ENCODE measurements around the gene CLEC1B.
"Not testable (repeated sequence)": the region's sequence is repeated elsewhere in the genome, so short reads cannot be mapped to it uniquely, and the experiment has no call there.

The CLEC1B gene

DNA sequence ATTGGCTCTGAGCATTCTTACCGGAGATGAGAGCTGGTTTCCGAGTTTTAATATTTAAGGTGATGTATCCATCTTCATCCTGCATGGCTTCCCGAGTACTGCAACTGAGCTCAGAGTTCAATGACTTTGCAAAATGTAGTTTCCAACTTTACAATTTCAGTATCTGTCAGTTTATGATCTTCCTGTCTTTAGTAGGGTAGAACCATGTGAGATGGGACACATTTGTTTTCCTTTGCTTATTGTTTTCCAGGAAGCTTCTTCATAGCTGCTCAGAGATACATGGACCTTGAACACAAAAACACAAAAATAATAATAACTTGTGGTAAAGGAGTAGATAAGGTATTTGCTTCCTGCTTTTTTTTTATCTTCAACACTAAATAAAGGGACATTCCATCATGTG lies at the start of gene CLEC1B:
TSS of gene CLEC1B (minus strand) at position 106 of the 400 bp plus-strand sequence. CDS start at position 85, 21 bp downstream.
- DNase-seq, result no peak

DNA sequence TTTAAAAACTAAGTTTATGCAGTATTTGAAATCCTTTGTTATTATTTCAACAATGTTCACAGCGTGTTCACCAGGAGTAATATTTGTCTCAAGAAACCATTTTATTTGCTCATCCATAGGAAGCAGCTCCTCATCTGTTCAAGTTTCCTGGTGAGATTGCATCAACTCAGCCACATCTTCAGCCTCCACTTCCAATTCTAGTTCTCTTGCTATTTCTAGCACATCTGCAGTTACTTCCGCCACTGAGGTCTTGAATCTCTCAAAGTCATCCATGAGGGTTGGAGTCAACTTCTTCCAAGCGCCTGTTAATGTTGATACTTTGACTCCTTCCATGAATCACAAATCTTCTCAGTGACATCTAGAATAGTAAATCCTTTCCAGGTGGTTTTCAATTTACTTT lies 49.6 kb upstream of the CLEC1B start:
- DNase-seq, result no peak

DNA sequence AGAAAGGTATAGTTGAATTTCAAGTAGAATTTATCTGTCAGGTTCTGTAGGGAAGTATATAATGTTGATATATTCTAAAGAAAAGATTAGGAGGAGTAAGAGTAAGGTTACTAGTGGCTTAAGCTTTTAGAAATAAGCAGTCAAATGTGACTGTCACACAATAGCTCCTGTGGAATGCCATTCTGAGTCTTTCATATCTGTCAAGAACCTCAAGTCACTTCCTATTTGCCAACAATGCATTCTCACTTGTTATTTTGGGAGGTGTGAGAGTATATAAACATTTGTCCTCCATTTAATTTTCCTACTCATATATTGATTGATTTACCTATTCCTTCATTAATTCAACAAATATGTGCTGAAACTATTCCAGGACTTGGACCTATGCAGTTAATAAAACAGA lies 43.2 kb upstream of the CLEC1B start:
- no peak for DNase-seq

DNA sequence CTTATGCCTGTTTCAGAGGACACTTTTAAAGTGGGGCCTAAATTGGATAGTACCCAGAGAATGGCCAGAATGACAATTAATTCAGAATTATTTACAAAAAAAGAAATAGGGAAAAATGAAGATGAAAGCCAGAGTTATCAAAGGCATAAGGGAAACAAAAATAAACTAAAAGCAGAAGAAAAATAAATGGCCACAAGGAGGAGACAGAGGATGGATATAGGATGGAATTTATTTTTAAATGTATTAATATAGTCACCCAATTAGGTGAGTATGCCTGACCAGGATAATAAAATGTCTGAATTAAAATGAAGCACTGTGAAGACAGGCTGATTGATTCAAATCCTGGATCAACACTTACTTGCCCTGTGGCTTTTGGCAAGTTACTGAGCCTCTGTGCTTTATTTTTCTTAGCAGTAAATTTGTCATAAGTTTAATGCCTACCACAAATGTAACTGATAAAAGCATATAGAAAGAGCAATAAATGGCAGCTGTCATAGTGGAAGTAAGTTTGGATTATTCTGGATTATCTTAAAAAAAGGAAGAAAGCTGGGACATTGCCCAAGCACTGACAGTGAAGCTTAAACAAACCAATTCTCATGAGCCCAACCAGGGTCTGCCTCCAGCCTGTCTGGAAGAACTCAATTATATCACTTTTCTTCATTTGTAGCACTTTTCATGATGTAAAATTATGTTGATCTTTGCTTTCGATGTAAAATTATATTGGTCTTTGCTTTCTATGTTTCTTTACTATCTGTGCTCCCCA lies 35.0 kb upstream of the CLEC1B start:
- DNase-seq, result no peak

DNA sequence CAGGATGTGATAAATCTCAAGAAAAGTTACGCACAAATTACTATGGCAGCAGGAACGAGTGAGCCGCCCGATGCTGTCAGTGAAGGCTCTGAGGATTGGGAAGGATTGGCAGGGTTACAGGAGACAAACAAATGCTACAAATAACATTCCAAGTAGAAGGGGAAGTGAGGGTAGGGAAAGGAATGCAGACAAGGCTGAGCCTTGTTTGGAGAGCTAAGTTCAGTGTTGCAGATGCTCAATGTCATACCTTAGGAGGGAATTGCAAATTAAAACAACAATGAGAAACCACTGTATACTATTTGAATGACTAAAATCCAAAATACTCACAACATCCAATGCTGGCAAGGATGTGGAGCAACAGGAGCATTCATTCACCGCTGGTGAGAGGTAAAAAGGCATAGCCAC lies 32.9 kb upstream of the CLEC1B start:
- DNase-seq, result no peak

DNA sequence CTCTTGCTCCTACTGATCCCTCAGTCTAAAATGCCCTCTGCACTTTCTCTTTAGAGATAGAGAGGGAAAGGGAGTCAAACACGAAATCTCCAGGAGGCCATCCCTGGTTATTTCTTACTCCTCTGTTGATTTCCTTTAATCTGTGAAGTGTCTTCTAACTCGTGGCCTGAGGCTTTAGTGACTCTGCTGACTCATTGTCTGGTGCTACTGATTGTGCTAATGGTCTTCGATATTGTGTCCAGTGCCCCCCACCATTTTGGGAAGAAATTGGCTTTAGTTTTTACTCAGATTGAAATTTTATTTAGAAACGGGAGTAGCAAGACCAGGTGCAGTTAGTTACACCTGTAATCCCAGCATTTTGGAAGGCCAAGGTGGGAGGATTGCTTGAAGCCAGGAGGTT lies 32.4 kb upstream of the CLEC1B start:
- DNase-seq, result no peak

DNA sequence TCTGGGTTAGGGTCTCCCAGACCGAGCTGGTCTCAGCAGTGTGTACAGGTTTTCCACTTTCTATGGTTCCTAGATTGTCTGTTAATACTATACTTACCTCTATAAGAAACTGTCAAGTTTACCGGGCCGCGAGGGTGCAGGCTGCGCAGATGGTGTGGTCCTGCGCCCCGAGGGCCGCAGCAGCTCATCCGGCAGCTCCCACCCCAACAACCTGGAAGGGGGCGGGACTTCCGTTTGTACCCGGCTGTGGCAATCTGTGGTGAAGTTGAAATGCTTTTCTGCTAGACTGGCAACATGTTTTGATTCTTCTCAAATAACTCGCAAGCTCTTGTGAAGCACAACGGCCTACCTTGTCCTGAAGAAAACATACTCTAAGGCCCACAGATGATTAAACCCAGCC lies 31.5 kb upstream of the CLEC1B start, which contains the start of gene CLEC9A:
TSS of gene CLEC9A (plus strand) at position 237 of the 400 bp plus-strand sequence. CDS start 22,006 bp downstream, outside the sequence.
- DNase-seq, result no peak

DNA sequence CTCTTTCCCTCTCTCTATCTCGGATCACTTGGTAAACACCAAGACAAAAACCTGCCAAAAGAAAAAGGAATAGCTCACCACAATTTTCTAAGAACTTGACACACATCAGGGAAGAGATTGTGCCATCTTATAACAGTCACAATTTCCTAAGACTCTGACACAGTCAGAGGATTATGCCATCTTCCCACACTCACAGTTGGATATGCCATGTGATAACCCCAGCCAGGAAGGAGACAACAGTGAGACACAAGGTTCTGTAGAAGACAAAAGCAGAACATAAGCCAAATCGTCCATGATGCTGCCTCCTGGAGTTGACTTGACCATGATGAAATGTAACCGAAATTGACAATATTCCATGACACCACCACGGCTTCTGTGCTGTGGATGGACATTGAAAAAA lies 28.8 kb upstream of the CLEC1B start:
- no peak for DNase-seq

DNA sequence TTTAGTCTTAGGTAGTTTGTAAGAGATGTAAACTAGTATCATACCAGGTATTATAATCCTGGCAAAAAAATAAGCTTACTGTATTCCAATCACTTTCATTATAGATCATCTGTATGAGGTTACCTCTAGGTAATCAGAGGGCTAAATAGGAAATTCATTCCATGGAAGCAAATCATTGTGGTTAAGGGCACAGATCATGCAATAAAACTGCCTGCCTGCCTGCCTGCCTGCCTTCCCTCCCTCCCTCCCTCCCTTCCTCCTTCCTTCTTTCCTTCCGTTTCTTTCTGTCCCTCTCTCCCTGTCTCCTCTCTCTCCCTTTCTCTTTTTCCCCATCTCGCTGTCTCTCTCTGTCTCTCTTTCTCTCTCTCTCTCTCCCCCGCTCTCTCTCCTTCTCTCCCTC lies 28.4 kb upstream of the CLEC1B start:
- DNase-seq, result no peak

DNA sequence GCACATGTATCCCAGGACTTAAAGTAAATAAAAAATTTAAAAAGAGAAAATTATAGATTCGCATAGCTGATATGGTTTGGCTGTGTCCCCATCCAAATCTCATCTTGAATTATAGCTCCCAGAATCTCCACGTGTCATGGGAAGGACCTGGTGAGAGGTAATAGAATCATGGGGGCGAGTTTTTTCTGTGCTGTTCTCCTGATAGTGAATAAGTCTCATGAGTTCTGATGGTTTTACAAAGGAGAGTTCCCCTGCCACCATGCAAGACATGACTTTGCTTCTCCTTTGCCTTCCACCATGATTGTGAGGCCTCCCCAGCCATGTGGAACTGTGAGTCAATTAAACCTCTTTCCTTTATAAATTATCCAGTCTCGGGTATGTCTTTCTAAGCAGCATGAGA lies 27.7 kb upstream of the CLEC1B start:
- not testable (repeated sequence) for DNase-seq

DNA sequence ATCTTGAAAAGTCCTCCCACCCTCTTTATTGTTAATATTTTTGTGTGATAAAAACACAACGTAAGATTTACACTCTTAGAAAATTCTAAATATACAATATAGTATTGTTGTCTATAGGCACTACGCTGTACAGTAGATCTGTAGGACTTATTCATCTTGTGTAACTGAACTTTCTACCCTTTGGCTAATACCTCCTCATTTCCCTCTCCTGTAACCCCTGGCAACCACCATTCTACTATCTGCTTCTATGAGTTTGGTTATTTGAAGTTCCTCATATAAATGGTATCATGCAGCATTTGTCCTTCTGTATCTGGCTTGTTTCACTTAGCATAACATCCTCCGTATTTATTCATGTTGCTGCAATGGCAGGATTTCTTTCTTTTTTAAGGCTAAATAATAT lies 26.3 kb upstream of the CLEC1B start:
- DNase-seq, result no peak

DNA sequence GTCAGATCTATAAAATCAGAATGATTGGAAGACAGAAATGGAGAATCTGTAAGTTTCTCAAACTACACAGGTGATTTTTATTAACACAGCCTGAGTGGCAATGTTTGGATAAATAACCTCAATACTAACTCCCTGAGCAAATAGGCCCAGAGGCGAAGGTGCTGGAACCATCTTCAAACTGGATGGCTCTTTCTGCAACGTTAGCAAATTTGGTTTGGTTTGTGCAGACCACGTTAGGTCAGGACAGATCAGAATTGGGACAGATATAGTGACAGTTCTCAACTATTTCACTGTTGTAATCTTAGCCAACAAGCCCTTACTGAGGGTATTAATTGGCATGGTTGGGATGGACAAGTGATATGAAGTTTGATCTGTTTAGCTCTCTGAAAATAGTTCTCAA lies 22.4 kb upstream of the CLEC1B start:
- DNase-seq, result no peak

DNA sequence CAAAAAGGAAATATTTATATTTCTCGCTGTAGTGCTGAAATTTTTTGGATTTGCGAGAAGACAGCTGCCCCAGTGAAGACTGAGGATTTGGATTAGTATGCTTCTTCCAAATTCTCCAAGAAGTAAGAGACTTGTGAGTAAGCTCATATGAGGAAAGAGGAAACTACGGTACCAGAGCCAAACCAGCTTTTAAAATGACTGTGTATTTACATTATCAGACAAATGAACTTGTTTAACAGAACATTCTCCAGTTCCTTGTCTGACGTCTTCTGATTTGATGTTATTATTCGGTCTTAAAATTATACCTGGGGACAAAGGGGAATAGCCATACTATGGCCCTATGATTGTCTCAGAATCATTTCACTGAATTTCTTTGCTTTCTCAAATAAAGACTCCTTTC lies 19.5 kb upstream of the CLEC1B start:
- no peak for DNase-seq

DNA sequence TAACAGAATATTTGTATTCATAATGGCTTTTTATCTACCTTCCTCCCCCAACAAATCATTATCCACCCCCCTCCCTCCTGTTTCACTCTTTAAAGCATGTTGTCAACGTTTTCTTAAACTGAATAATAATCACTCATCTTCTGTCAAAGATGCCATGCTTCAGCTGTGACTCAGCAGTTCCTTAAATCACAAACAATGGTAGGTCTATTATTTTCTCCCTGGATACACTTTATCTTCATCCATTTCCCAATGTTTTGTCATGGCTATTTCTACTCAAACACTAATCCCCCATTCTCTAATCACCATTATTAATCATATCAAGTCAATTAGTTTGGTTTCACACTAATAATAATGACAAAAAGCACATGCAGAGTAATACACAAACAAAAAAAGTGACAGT lies 18.0 kb upstream of the CLEC1B start:
- DNase-seq, result no peak

DNA sequence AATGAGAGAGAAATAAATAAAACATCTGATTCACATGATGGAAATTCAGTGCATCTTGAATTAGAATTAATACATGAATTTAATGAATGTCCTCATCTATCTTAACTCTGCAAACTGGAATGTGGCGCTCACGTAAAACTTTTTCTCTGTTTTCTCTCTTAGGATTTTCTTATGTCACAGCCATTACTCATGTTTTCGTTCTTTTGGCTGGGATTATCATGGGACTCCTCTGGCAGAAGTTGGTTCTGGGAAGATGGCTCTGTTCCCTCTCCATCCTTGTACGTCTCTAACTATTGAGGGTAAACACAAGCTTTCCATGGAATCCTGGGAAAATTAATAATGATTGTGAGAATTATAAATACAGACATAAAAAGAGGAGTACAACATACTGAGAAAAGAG lies 16.5 kb upstream of the CLEC1B start:
- DNase-seq, result no peak

DNA sequence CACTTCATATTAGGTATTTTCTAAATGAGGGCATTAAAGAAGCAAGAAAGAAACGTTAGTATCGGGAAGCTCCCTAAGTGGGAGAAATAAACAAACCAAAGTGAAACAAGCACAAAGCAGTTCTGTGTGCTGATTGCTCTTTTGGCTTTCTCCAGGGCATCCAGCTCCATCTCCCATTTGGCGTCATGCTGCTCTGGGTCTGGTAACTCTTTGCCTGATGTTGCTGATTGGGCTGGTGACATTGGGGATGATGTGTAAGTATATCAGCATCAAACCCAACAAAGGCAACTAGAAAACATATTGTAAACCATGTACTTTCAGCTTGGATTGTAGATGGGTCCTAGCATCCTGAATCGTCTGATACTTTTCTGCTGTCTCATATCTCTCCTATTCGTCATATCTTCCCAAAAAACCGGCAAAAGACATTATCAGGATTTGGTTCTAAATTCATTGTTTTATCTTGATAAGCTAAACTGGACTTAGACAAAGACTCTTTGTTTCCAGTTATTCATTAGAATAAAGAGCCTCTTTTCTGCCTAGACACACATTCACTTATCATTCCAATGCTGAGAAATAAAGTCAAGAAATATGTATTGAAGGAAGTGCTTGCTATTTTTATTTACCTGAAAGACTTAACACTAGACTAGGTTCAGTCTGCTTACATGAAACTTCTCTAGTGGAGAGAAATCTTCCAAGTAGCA lies 13.9 kb upstream of the CLEC1B start:
- no peak for DNase-seq

DNA sequence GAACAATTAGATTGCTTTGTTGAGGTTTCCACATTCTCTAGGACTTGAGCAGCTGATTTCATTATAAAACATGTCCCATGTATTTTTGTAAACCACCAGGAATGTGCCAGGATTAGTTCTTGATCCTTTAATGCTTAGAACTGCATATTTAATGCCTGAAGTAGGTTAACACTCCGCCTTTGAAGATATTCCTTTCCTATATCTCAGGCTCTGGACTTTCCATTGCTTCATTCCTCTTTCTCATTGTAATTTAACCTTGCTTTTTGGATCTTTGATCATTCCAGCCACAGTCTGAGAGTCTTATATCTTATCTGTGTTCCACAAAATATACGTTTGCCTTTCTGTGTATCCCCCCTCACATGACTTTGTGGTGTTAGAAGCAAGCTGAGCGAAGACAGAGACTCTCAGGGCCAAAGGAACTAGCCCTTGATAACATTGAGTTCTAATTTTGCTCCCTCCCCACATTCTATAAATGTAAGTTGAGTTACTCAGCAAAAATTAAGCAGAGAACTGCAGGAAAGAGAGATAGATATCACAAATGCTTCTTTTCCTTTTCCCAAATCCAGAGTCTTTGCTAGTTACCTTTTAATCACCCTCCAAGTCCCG lies 2.4 kb upstream of the CLEC1B start:
- DNase-seq, result no peak

DNA sequence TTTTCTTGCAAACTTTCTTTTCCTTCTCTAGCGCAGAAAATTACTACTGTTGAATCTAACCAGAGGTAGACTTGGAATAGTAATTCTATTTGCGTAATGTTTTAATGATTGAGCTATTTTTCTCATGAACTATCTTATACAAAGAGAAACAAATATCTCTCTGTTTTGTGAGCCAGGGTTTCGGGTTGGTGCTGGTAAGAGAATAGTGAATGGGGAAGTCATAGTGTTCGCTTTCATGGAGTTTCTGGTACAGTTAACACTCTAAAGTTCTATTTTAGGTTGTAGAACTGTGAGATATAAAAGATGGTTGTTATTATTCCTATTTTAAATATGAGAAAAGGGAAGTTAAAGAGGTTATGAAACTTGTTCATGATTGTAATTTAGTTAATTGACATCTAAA lies 6.6 kb downstream of the CLEC1B start:
- DNase-seq, result no peak

DNA sequence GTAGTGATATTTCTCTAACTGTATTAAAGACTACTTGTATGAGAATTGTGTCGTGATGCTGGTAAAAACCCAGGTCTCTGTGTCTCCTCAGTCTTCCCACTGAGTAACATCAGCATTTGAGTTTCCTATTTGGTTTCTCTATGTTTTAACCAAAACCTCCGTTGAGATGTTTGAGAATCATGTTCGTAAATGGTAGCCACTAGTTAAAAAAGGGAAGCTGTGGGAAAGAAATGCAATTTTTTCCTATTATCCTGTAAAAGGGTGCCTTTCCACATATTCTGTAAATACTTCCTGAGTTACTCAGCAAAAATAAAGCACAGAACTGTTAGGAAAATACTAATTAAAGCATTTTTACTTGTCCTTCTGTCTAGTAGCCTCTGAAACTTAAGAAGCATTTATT lies 7.0 kb downstream of the CLEC1B start:
- no peak for DNase-seq

DNA sequence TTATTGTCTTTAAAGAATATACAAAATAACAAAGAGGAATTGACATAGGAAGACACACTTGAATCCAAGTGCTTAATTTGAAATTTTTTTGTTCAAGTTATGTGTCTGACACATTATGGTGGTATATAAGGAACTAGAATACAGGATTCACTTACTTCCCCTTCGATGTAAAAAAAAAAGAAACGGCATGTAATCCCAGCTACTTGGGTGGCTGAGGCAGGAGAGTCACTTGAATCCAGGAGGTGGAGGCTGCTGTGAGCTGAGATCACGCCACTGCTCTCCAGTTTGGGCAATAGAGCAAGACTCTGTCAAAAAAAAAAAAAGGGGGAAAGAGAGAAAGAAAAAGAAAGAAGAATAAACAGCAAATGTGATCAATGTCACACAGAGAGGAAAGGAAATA lies 18.8 kb downstream of the CLEC1B start:
- DNase-seq, result no peak

DNA sequence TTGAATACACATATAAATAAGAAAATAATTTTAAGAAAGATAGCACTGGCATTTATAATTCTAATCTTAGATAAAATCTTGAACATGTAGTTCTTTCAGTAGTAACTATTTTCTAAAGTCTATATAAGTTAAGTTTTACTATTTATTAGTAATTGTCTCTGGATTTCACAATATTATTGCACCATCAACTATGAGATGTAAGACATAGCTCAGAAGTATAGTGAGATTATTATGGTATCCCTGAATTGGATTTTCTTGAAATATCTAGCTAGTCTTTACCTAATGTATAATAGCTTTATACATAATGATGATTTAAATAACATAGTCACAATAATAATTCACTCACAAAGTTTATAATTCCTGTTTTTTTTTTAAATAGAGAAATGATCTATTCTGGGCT lies 21.0 kb downstream of the CLEC1B start:
- DNase-seq, result no peak

DNA sequence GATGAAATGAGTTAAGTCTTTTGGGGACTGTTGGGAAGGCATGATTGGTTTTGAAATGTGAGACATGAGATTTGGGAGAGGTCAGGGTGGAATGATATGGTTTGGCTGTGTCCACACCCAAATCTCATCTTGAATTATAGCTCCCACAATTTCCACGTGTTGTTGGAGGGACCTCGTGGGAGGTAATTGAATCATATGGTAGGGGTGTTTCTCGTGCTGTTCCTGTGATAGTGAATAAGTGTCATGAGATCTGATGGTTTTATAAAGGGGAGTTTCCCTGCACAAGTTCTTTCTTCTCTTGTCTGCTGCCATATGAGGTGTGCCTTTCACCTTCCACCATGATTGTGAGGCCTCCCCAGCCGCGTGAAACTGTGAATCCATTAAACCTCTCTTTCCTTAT lies 22.3 kb downstream of the CLEC1B start:
- DNase-seq, result not testable (repeated sequence)

DNA sequence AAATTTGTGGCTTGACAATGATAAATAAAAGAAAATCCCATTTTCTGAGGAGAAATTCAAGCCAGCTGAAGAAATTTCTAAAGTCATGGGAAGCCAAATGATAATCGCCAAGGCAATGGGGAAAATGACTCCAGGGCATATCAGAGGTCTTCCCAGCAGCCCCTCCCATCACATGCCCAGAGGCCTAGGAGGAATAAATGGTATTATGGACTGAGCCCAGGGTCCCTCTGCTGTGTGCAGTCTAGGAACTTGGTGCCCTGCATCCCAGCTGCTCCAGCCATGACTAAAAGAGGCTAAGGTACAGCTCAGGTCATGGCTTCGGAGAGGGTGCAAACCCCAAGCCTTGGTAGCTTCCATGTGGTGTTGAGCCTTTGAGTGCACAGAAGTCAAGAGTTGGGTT lies 23.3 kb downstream of the CLEC1B start:
- DNase-seq, result no peak

DNA sequence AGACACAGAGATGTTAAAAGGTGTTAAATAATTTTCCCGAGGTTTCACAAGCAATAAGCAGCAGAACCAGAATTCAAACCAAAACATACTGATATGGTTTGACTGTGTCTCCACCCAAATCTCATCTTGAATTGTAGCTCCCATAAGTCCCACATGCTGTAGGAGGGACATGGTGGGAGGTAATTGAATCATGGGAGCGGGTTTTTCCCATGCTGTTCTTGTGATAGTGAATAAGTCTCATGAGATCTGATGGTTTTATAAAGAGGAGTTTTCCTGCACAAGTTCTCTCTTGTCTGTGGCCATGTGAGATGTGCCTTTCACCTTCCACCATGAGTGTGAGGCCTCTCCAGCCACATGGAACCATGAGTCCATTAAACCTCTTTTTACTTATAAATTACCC lies 24.2 kb downstream of the CLEC1B start:
- DNase-seq, result not testable (repeated sequence)
